Activated B cell treated with CpG ODN at 0.5 μM for 24 hours (primary cell): ENCODE measurements around the gene PPP6R3. TPM values are rescaled to one million over a fixed set of nuclear protein-coding genes. Genes with fewer than 3 reads are reported as not detected.

ENCODE experiments used
- ATAC-seq: fragments of 200-7000 bp; cut with Tn5 transposase; one replicate; pipeline ENCODE4 v1.10.0; 2021; ENCODE audit warnings: low read depth, mild to moderate bottlenecking, moderate library complexity
- CTCF ChIA-PET: fragments of 350-600 bp; sonication (Branson Sonifier 250); formaldehyde crosslinking; loops from one replicate; lab custom pipeline; 2021; ENCODE audit warnings: antibody characterized with exemption; lab: Charles Lee
- POLR2A ChIA-PET: fragments of 350-600 bp; sonication (Branson Sonifier 250); formaldehyde crosslinking; loops from one replicate; lab custom pipeline; 2021; ENCODE audit warnings: antibody characterized with exemption; lab: Charles Lee
- DNase-seq: peaks from one replicate; pipeline ENCODE4 v3.0.0; 2022
- H3K27ac Mint-ChIP-seq: one replicate; pipeline ENCODE4 v1.8.0; 2020; ENCODE audit warnings: mixed read lengths
- H3K27me3 Mint-ChIP-seq: one replicate; pipeline ENCODE4 v1.8.0; 2021; ENCODE audit warnings: mixed read lengths
- H3K36me3 Mint-ChIP-seq: one replicate; pipeline ENCODE4 v1.8.0; 2021; ENCODE audit warnings: low read depth, mixed read lengths
- H3K4me1 Mint-ChIP-seq: one replicate; pipeline ENCODE4 v1.8.0; 2021; ENCODE audit warnings: mixed read lengths
- H3K4me3 Mint-ChIP-seq: one replicate; pipeline ENCODE4 v1.8.0; 2020; ENCODE audit warnings: mild to moderate bottlenecking, mixed read lengths
- H3K9me3 Mint-ChIP-seq: one replicate; pipeline ENCODE4 v1.8.0; 2020; ENCODE audit warnings: mixed read lengths
- CTCF ChIP-seq: fragments of 200-600 bp; IDR thresholded peaks from one replicate; pipeline ENCODE4 v1.8.0; 2022; ENCODE audit warnings: antibody characterized with exemption, mild to moderate bottlenecking
- intact Hi-C: fragments of 100-400 bp; cut with micrococcal nuclease; formaldehyde crosslinking; loops from one replicate; pipeline ENCODE4 v1.15.1; 2024
- total RNA-seq: library from RNA; stranded (reverse); gene quantifications from 2 replicates; pipeline ENCODE4 v1.2.3, GENCODE V29; 2022

PPP6R3 gene
- total RNA-seq, 1 donor from 2014 or later: 147 TPM

DNA sequence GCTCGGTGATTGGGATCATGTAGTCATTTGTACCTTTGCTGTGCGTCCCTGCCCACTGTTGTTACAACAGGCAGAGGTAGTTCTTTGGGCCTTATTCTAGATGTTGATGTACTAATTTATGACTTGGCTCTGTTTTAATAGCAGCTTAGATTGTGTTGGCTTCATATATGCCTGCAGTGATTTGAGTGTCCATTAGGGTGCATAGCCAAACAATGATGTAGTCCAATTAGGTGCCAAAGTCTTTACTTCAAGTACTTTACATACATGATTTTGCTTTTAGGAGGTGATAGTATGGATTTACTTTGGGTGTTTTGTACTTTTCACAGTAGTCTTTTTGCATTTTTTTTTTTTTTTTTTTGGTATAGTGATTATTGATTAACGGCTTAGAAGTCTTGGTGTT lies 46.4 kb downstream of the PPP6R3 start:
- Mint-ChIP-seq H3K9me3 (no peaks in the 10 kb centered on the region), H3K36me3 (peaks cover 25% of the 10 kb centered on the region), H3K4me1 (peaks cover 84% of the 10 kb centered on the region), H3K27ac (no peak overlapping the region), H3K27me3 (no peaks in the 10 kb centered on the region), H3K4me3 (no peak overlapping the region)
- TF ChIP-seq CTCF: no peak
- intact Hi-C loops: no loop called here
- DNase-seq: no peak
- POLR2A ChIA-PET: interaction anchor here (0.6 kb wide), 4 partner anchors 23 to 241 kb away, joined by 3 to 10 read pairs (median 3); no protein-coding TSS in a partner anchor
- CTCF ChIA-PET: no interaction called here
- ATAC-seq: no peak

DNA sequence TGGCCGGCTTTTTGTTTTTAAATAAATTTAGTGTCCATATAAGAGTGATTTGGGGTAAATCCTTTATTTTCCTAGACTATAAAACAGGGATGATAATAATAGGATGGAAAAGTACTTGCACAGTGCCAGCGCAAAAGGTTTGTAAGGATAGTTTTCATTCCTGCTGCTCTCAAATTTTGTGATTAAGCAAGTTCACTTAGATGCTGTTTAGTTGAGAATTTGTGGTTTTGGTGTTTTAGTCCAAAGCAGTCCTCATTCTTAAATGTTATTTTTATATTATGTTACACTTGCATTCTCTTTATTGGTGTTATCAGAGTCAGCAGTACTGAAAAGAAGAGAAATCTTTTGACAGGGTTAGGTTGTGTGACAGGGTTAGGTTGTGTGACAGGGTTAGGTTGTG lies 47.9 kb downstream of the PPP6R3 start:
- no peak for DNase-seq
- H3K27me3 Mint-ChIP-seq: no peaks in the 10 kb centered on the region
- no peaks in the 10 kb centered on the region for H3K9me3 Mint-ChIP-seq
- peaks cover 36% of the 10 kb centered on the region for H3K36me3 Mint-ChIP-seq
- ATAC-seq: no peak
- H3K4me3 Mint-ChIP-seq: no peak overlapping the region
- H3K27ac Mint-ChIP-seq: no peak overlapping the region
- no peak for TF ChIP-seq CTCF
- ChIA-PET POLR2A (no interaction called here), CTCF (no interaction called here)
- intact Hi-C loops: no loop called here
- H3K4me1 Mint-ChIP-seq: peaks cover 76% of the 10 kb centered on the region

DNA sequence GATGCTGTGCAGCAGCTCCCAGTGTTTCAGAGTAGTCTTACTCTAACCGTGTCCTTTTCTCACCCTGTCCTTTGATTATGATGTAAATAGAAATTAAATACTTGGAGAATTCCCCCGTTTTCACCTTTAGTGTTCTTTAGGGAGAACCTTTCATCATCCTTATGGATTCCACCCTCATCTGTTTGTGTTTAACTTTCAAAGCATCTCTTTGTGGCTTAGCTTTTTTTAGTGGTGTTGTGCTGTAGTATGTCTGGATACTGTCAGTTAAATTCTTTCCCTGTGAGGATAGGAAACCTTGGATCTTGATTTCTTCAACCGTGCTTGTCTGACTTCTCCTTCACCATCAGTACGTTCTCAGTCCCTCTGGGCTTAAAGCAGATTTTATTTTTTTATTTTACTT lies 48.5 kb downstream of the PPP6R3 start:
- Mint-ChIP-seq H3K36me3 (peaks cover 42% of the 10 kb centered on the region), H3K9me3 (no peaks in the 10 kb centered on the region), H3K4me1 (peaks cover 69% of the 10 kb centered on the region), H3K4me3 (peak overlapping the region; percentile 15), H3K27ac (peak overlapping the region; percentile 41), H3K27me3 (no peaks in the 10 kb centered on the region)
- ChIA-PET POLR2A (interaction anchor here (0.6 kb wide), 1 partner anchor 56 kb away, joined by 3 read pairs; no protein-coding TSS in a partner anchor), CTCF (no interaction called here)
- no peak for DNase-seq
- no peak for ATAC-seq
- intact Hi-C loops: no loop called here
- no peak for TF ChIP-seq CTCF

GRCh38 chr11:68513930-68514487 lies 53.5 kb downstream of the PPP6R3 start:
- ATAC-seq (no peak), DNase-seq (no peak)
- Mint-ChIP-seq H3K4me3 (no peak overlapping the region), H3K9me3 (no peaks in the 10 kb centered on the region), H3K27ac (no peak overlapping the region), H3K36me3 (peaks cover 61% of the 10 kb centered on the region), H3K4me1 (peaks cover 48% of the 10 kb centered on the region), H3K27me3 (no peaks in the 10 kb centered on the region)
- CTCF ChIA-PET: no interaction called here
- no peak for TF ChIP-seq CTCF
- intact Hi-C loops: no loop called here
- POLR2A ChIA-PET: no interaction called here

GRCh38 chr11:68517121-68517741 lies 56.7 kb downstream of the PPP6R3 start:
- no peak for TF ChIP-seq CTCF
- DNase-seq (no peak), ATAC-seq (no peak)
- peak overlapping the region; percentile 37 for H3K27ac Mint-ChIP-seq
- CTCF ChIA-PET: no interaction called here
- H3K4me1 Mint-ChIP-seq: peaks cover 26% of the 10 kb centered on the region
- POLR2A ChIA-PET: no interaction called here
- intact Hi-C loops: no loop called here
- H3K9me3 Mint-ChIP-seq: no peaks in the 10 kb centered on the region
- no peaks in the 10 kb centered on the region for H3K27me3 Mint-ChIP-seq
- peaks cover 76% of the 10 kb centered on the region for H3K36me3 Mint-ChIP-seq
- no peak overlapping the region for H3K4me3 Mint-ChIP-seq
